Body of pancreas (tissue), 4 donors: ENCODE data around the gene GNAO1.

Experiments used
- POLR2A ChIP-seq, 3 donors: fragments of 450-650 bp; IDR thresholded peaks; one replicate each; pipeline ENCODE4 v1.6.1; 2016; ENCODE audit warnings: antibody characterized with exemption in 3 of 3, mild to moderate bottlenecking in 2 of 3
- TF ChIP-seq, protein P1 (sequence below), 7 experiments: fragments of 450-650 bp in 4 of 7; fragments of 200-600 bp in 3 of 7; sonication (generic) in 3 of 7; IDR thresholded peaks; one replicate each; pipeline ENCODE4 v1.5.1; 2016 to 2019; ENCODE audit warnings: antibody characterized with exemption in 7 of 7

DNA sequence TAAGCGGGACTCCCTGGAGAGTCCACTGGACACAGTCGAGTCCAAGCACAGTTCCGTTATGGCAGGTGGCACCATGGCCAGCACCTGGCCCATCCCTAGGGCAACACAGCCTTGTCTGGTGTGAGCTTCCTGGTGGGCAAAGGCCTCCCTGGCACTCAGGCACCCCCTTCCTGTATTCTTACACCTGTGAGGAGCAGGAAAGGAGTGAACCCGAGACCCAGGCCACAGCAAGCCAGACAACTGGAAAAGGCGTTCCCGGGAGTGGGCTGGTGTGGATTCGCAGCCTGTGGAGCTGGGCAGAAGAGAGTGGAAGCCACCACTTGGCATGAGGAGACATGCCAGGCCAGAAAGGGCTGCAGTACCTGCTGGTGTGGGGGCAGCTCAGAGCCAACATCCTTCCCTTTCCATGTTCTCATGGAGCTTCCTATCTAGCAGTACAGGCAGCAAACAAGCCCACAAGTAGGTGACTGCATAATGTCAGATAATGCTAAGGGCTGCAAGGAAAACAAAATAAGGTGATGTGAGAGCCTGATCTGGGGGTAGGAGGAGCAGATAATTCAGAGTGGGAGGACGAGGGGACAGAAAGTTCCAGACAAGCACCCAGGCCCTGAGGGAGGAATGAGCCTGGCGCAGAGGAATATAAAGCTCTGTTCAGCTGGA is 87.0 kb downstream of the GNAO1 start:
- TF ChIP-seq, protein P1, sequence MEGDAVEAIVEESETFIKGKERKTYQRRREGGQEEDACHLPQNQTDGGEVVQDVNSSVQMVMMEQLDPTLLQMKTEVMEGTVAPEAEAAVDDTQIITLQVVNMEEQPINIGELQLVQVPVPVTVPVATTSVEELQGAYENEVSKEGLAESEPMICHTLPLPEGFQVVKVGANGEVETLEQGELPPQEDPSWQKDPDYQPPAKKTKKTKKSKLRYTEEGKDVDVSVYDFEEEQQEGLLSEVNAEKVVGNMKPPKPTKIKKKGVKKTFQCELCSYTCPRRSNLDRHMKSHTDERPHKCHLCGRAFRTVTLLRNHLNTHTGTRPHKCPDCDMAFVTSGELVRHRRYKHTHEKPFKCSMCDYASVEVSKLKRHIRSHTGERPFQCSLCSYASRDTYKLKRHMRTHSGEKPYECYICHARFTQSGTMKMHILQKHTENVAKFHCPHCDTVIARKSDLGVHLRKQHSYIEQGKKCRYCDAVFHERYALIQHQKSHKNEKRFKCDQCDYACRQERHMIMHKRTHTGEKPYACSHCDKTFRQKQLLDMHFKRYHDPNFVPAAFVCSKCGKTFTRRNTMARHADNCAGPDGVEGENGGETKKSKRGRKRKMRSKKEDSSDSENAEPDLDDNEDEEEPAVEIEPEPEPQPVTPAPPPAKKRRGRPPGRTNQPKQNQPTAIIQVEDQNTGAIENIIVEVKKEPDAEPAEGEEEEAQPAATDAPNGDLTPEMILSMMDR (IDR thresholded peaks at IDR 0.05), result no peak
- TF ChIP-seq POLR2A (IDR thresholded peaks at IDR 0.05), result no peak
